Measurements from ENCODE around the gene ANKRD33B. TPM values are rescaled to one million over a fixed set of nuclear protein-coding genes. Genes with fewer than 3 reads are reported as not detected.

ANKRD33B gene
- total and polyA plus RNA-seq, 9 of the 15 experiments (the other 6 are each of a cell fraction or from before 2014, with no cell fraction given) = 0.10 to 1.7 (median 0.40) TPM

- TF ChIP-seq EP300 (IDR thresholded peaks at IDR 0.05; ENCODE audit: low read length) (peak; percentile 51), TBP (optimal IDR thresholded peaks at IDR 0.05; ENCODE audit: low read depth, low read length) (peak; percentile 22), FOXA3 (CRISPR knock-in tag; conservative IDR thresholded peaks at IDR 0.05 in 1 of 2, IDR thresholded peaks at IDR 0.05 in 1 of 2) (0 out of 4 replicates have a peak, but pooled peaks of 1 of the 2 experiments have one; percentile 6), KAT7 (CRISPR knock-in tag; IDR thresholded peaks at IDR 0.05; ENCODE audit: borderline replicate concordance) (0 out of 2 replicates have a peak, but pooled peaks have one; percentile 75), MAZ (CRISPR knock-in tag; conservative IDR thresholded peaks at IDR 0.05 in 1 of 2, IDR thresholded peaks at IDR 0.05 in 1 of 2) (peak in 1 of 2 experiments; percentile 47; a peak in 1 of 4 replicates), ZNF589 (CRISPR knock-in tag; IDR thresholded peaks at IDR 0.05; ENCODE audit: low read depth) (no peak; the same call in 1 of the 2 replicates), KAT2B (IDR thresholded peaks at IDR 0.05; ENCODE audit: low read depth, low read length) (no peak), SIN3A (IDR thresholded peaks at IDR 0.05; ENCODE audit: borderline replicate concordance in 2 of 2, control insufficient read depth in 1 of 2, low read depth in 2 of 2, low read length in 2 of 2) (no peak), TCF7 (IDR thresholded peaks at IDR 0.05; ENCODE audit: borderline replicate concordance) (no peak), L3MBTL2 (IDR thresholded peaks at IDR 0.05) (0 out of 2 replicates have a peak, but pooled peaks have one; percentile 6), ZNF263 (CRISPR knock-in tag; IDR thresholded peaks at IDR 0.05; ENCODE audit: borderline replicate concordance) (0 out of 2 replicates have a peak, but pooled peaks have one; percentile 19), CBFA2T3 (IDR thresholded peaks at IDR 0.05) (peak; percentile 79), TEAD4 (IDR thresholded peaks at IDR 0.05; ENCODE audit: low read length) (peak; percentile 67; the same call in 1 of the 2 replicates), TEAD4 (CRISPR knock-in tag; IDR thresholded peaks at IDR 0.05; ENCODE audit: borderline replicate concordance) (no peak), PHF21A (IDR thresholded peaks at IDR 0.05; ENCODE audit: borderline replicate concordance, low read depth) (0 out of 2 replicates have a peak, but pooled peaks have one; percentile 20), NR4A1 (CRISPR knock-in tag; IDR thresholded peaks at IDR 0.05) (no peak), NR4A1 (tag; IDR thresholded peaks at IDR 0.05) (0 out of 2 replicates have a peak, but pooled peaks have one; percentile 42), XRCC5 (IDR thresholded peaks at IDR 0.05; ENCODE audit: low read depth, low read length) (0 out of 2 replicates have a peak, but pooled peaks have one; percentile 12), MTA2 (IDR thresholded peaks at IDR 0.05; ENCODE audit: low read depth) (peak; percentile 37; the same call in 1 of the 2 replicates), PRMT5 (CRISPR knock-in tag; IDR thresholded peaks at IDR 0.05) (no peak), USF1 (CRISPR knock-in tag; IDR thresholded peaks at IDR 0.05) (no peak), POLR2AphosphoS5 (IDR thresholded peaks at IDR 0.05; ENCODE audit: control insufficient read depth, insufficient read depth, low read depth, low read length) (0 out of 2 replicates have a peak, but pooled peaks have one; percentile 24), ZNF586 (CRISPR knock-in tag; conservative IDR thresholded peaks at IDR 0.05) (no peak), SNAPC5 (CRISPR knock-in tag; IDR thresholded peaks at IDR 0.05) (no peak), NCOR1 (IDR thresholded peaks at IDR 0.05) (peak; percentile 51; the same call in 1 of the 2 replicates), MBD1 (CRISPR knock-in tag; IDR thresholded peaks at IDR 0.05) (no peak), TCF3 (CRISPR knock-in tag; IDR thresholded peaks at IDR 0.05) (peak; percentile 78), RUNX1 (IDR thresholded peaks at IDR 0.05; ENCODE audit: low read depth) (no peak)
Measured at GRCh38 chr5:10607023-10607665, 43.3 kb downstream of the ANKRD33B start (continued).

All from K562 (cell line).